PC-3 (cell line): ENCODE data around the gene TADA2B. TPM values are rescaled to one million over a fixed set of nuclear protein-coding genes. Genes with fewer than 3 reads are reported as not detected.
"Not testable (repeated sequence)": the region's sequence is repeated elsewhere in the genome, so short reads cannot be mapped to it uniquely, and the experiment has no call there.

Source experiments
- ATAC-seq: fragments of 200-7000 bp; cut with Tn5 transposase; 2 replicates; pipeline ENCODE4 v1.9.1; 2020; ENCODE audit warnings: mild to moderate bottlenecking, moderate library complexity
- BruUV-seq: library from RNA; stranded (reverse); fragments of 400-500 nt; replicated peaks from 2 replicates; lab custom pipeline; 2021; lab: Mats Ljungman, UMichigan
- CTCF ChIA-PET: fragments of 300-600 bp; sonication (Branson Sonifier 250); formaldehyde crosslinking; loops from one replicate; lab custom pipeline; 2022; ENCODE audit warnings: antibody characterized with exemption; lab: Charles Lee
- POLR2A ChIA-PET: fragments of 300-600 bp; sonication (Branson Sonifier 250); formaldehyde crosslinking; loops from one replicate; lab custom pipeline; 2022; ENCODE audit warnings: antibody characterized with exemption; ENCODE audit not compliant: unreplicated experiment; lab: Charles Lee
- DNase-seq: peaks from one replicate; pipeline ENCODE4 v3.0.0-alpha.2; 2015
- H2AFZ ChIP-seq: fragments of 300-600 bp; sonication (generic); 2 replicates; pipeline ENCODE4 v1.6.0; 2016; ENCODE audit warnings: antibody characterized with exemption, low read length
- H3F3A ChIP-seq: fragments of 300-600 bp; sonication (generic); one replicate; pipeline ENCODE4 v1.6.0; 2017; ENCODE audit warnings: antibody characterized with exemption, low read length, control low read depth, mild to moderate bottlenecking; ENCODE audit not compliant: unreplicated experiment
- H3K27ac ChIP-seq: fragments of 300-600 bp; sonication (generic); 2 replicates; pipeline ENCODE4 v1.5.1; 2016; ENCODE audit warnings: mild to moderate bottlenecking, low read length
- H3K27me3 ChIP-seq: fragments of 300-600 bp; sonication (generic); 2 replicates; pipeline ENCODE4 v1.6.1; 2016; ENCODE audit warnings: low read length, mixed read lengths
- H3K36me3 ChIP-seq: fragments of 300-600 bp; sonication (generic); 2 replicates; pipeline ENCODE4 v1.6.1; 2016; ENCODE audit warnings: low read depth, mixed run types, low read length, mixed read lengths
- H3K4me1 ChIP-seq: fragments of 300-600 bp; sonication (generic); 2 replicates; pipeline ENCODE4 v1.5.1; 2016; ENCODE audit warnings: low read length; ENCODE audit not compliant: insufficient read depth
- H3K4me2 ChIP-seq: fragments of 300-600 bp; sonication (generic); 2 replicates; pipeline ENCODE4 v1.6.0; 2016; ENCODE audit warnings: low read length
- H3K4me3 ChIP-seq: fragments of 300-600 bp; sonication (generic); 2 replicates; pipeline ENCODE4 v1.5.1; 2016; ENCODE audit warnings: mild to moderate bottlenecking, low read length, mixed read lengths
- H3K79me2 ChIP-seq: fragments of 300-600 bp; sonication (generic); 2 replicates; pipeline ENCODE4 v1.6.1; 2017; ENCODE audit warnings: low read length, mixed read lengths
- H3K9ac ChIP-seq: fragments of 300-600 bp; sonication (generic); 2 replicates; pipeline ENCODE4 v1.6.0; 2016; ENCODE audit warnings: mild to moderate bottlenecking, low read length
- H3K9me2 ChIP-seq: fragments of 300-600 bp; sonication (generic); replicated peaks from 2 replicates; pipeline ENCODE4 v1.6.1; 2016; ENCODE audit warnings: mixed run types, low read length, mixed read lengths
- H3K9me3 ChIP-seq: fragments of 300-600 bp; sonication (generic); 2 replicates; pipeline ENCODE4 v1.6.1; 2016; ENCODE audit warnings: low read length, mixed read lengths
- H4K20me1 ChIP-seq: fragments of 300-600 bp; sonication (generic); 2 replicates; pipeline ENCODE4 v1.6.1; 2016; ENCODE audit warnings: low read length, mixed read lengths
- EZH2 ChIP-seq: fragments of 300-600 bp; sonication (generic); IDR thresholded peaks from one replicate; pipeline ENCODE4 v1.6.1; 2017; ENCODE audit warnings: antibody characterized with exemption, mild to moderate bottlenecking, low read length; ENCODE audit not compliant: unreplicated experiment
- EZH2phosphoT487 ChIP-seq: fragments of 300-600 bp; sonication (generic); IDR thresholded peaks from 2 replicates; pipeline ENCODE4 v1.6.1; 2018; ENCODE audit warnings: mild to moderate bottlenecking, antibody characterized with exemption, low read length, borderline replicate concordance
- intact Hi-C: fragments of 100-400 bp; cut with micrococcal nuclease; formaldehyde crosslinking; loops from 2 replicates; pipeline ENCODE4 v1.9.0; 2023
- total RNA-seq: library from RNA; depleted of rRNA; stranded (reverse); fragments of >200 nt; gene quantifications from 2 replicates; pipeline ENCODE4 v1.2.3, GENCODE V29; 2014
- TF ChIP-seq, protein P1 (sequence below): fragments of 300-600 bp; sonication (generic); conservative IDR thresholded peaks from 2 replicates; pipeline ENCODE4 v1.5.1; 2017; ENCODE audit warnings: antibody characterized with exemption, low read depth, mild to moderate bottlenecking, low read length

Gene TADA2B
- total RNA-seq, 1 experiment from 2014 or later = 14.7 TPM

- ChIA-PET CTCF (no interaction called here), POLR2A (no interaction called here)
- Histone ChIP-seq H3K9me2 (no peaks in the 10 kb centered on the region), H3K36me3 (no peaks in the 10 kb centered on the region), H3K9ac (no peak overlapping the region), H3K27me3 (no peaks in the 10 kb centered on the region), H2AFZ (no peak overlapping the region), H3K9me3 (no peaks in the 10 kb centered on the region), H3K4me2 (no peak overlapping the region), H3K4me1 (no peaks in the 10 kb centered on the region), H3F3A (no peaks in the 10 kb centered on the region), H3K27ac (no peak overlapping the region), H3K4me3 (no peak overlapping the region), H4K20me1 (no peaks in the 10 kb centered on the region), H3K79me2 (no peaks in the 10 kb centered on the region)
- intact Hi-C loops = no loop called here
- BruUV-seq = no TSS peak
- ATAC-seq (no peak), DNase-seq (no peak)
- TF ChIP-seq EZH2 (no peak), EZH2phosphoT487 (no peak)
- TF ChIP-seq, protein P1, sequence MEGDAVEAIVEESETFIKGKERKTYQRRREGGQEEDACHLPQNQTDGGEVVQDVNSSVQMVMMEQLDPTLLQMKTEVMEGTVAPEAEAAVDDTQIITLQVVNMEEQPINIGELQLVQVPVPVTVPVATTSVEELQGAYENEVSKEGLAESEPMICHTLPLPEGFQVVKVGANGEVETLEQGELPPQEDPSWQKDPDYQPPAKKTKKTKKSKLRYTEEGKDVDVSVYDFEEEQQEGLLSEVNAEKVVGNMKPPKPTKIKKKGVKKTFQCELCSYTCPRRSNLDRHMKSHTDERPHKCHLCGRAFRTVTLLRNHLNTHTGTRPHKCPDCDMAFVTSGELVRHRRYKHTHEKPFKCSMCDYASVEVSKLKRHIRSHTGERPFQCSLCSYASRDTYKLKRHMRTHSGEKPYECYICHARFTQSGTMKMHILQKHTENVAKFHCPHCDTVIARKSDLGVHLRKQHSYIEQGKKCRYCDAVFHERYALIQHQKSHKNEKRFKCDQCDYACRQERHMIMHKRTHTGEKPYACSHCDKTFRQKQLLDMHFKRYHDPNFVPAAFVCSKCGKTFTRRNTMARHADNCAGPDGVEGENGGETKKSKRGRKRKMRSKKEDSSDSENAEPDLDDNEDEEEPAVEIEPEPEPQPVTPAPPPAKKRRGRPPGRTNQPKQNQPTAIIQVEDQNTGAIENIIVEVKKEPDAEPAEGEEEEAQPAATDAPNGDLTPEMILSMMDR = no peak
These were observed 53.1 kb downstream of the TADA2B start for GRCh38 chr4:7096236-7096635.

DNA sequence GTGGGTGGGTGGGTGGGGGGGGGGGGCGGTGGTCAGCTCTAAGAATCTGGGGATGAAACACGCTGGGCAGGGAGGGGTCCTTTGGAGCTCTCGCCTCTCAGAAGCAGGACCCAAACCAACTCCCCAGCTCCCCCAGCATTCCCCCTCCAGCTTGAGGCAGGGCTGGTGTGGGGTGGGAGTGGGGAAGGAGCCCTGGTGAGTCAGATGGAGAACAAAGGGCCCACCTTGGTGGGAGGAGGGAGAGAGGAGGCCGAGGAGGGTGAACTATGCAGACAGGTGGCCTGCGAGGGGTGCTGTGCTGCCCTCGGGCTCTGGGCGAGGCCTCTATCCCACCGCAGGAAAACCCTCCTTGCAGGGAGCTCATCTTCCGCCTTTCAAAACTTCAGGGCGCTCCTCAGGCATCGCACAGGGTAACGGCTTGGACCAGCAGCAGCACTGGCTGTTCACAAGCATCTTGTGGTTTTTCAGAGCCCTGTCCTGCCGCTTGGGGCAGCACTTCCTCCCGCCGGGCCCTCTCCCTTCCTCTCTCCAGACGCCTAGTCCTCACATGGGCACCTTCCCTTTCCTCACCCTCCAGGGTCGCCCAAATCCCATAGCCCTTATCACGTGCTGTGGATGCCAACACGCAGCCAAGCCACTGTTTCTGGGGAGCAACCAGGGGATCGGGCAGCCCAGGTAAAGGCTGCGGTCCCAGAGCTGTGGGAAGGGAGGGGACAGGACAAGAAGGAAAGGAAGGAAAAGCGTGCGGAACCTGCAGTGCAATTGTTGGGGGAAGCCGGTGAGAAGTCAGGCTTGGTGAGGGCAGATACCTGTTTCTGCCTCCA lies 58.7 kb downstream of the TADA2B start:
- H3K9me3 ChIP-seq = no peaks in the 10 kb centered on the region
- ChIA-PET POLR2A (no interaction called here), CTCF (no interaction called here)
- peaks cover 16% of the 10 kb centered on the region; the same call in 1 of the 2 replicates for H3K4me1 ChIP-seq
- H3K27me3 ChIP-seq = no peaks in the 10 kb centered on the region
- H3F3A ChIP-seq = no peaks in the 10 kb centered on the region
- H3K9me2 ChIP-seq = no peaks in the 10 kb centered on the region
- H3K79me2 ChIP-seq = no peaks in the 10 kb centered on the region
- H3K9ac ChIP-seq = 0 out of 2 replicates have a peak overlapping the region, but pooled peaks have one; percentile 2
- peak overlapping the region; percentile 99 for H3K4me2 ChIP-seq
- peak overlapping the region; percentile 90 for H3K4me3 ChIP-seq
- H2AFZ ChIP-seq = peak overlapping the region; percentile 47; the same call in 1 of the 2 replicates
- no peaks in the 10 kb centered on the region for H3K36me3 ChIP-seq
- TF ChIP-seq EZH2phosphoT487 = no peak
- TF ChIP-seq EZH2 = no peak
- TF ChIP-seq, protein P1 = peak; percentile 66
- DNase-seq (peak; percentile 64), ATAC-seq (peak; percentile 66)
- intact Hi-C loops = no loop called here
- BruUV-seq = no TSS peak
- H4K20me1 ChIP-seq = no peaks in the 10 kb centered on the region
- no peak overlapping the region for H3K27ac ChIP-seq

DNA sequence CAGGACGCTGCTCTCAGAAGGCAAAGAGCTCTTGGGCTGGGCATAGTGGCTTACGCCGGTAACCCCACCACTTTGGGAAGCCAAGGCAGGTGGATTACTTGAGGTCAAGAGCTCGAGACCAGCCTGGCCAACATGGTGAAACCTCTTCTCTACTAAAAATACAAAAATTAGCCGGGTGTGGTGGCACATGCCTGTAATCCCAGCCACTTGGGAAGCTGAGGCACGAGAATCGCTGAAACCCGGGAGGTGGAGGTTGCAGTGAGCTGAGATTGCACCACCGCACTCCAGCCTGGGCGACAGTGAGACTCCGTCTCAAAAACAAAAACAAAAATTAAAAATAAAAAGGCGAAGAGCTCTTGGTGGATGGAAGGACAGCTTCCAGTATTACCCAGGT lies 59.3 kb downstream of the TADA2B start:
- Histone ChIP-seq H3K4me2 (peak overlapping the region; percentile 99), H3K9ac (peak overlapping the region; percentile 70), H3K4me3 (peak overlapping the region; percentile 90), H2AFZ (peak overlapping the region; percentile 47; the same call in 1 of the 2 replicates), H3K4me1 (peaks cover 16% of the 10 kb centered on the region; the same call in 1 of the 2 replicates)
- BruUV-seq, H3K9me2 ChIP-seq, H3K9me3 ChIP-seq, H3F3A ChIP-seq, H3K36me3 ChIP-seq, CTCF ChIA-PET, DNase-seq, H3K27ac ChIP-seq, ATAC-seq, intact Hi-C loops, H3K79me2 ChIP-seq, POLR2A ChIA-PET, H3K27me3 ChIP-seq, H4K20me1 ChIP-seq: not testable (repeated sequence)
